Bronchial epithelial cell (primary cell): Measurements from ENCODE around the gene CHST8. TPM values are rescaled to one million over a fixed set of nuclear protein-coding genes. Genes with fewer than 3 reads are reported as not detected.

Source experiments
- DNase-seq: peaks from one replicate; pipeline ENCODE4 v3.0.0-alpha.2; 2010; ENCODE audit warnings: low read depth
- FAIRE-seq: peaks from 2 replicates; lab custom pipeline; 2011; peaks lifted over from hg19 to GRCh38; lab: Jason Lieb, UNC
- H3K27me3 ChIP-seq: 2 replicates; pipeline ENCODE4 v1.5.1; 2011; ENCODE audit warnings: low read length; ENCODE audit not compliant: control insufficient read depth, insufficient read depth
- H3K36me3 ChIP-seq: 2 replicates; pipeline ENCODE4 v1.5.1; 2011; ENCODE audit warnings: low read length; ENCODE audit not compliant: control insufficient read depth, insufficient read depth
- H3K4me3 ChIP-seq: 2 replicates; pipeline ENCODE4 v1.5.1; 2011; ENCODE audit warnings: mild to moderate bottlenecking, low read depth, low read length, control low read depth
- CTCF ChIP-seq: IDR thresholded peaks from 2 replicates; pipeline ENCODE4 v1.5.1; 2011; ENCODE audit warnings: mild to moderate bottlenecking, moderate library complexity, low read length, control low read depth, inconsistent platforms; ENCODE audit not compliant: insufficient read depth, severe bottlenecking
- total RNA-seq: library from RNA; depleted of rRNA; stranded (reverse); fragments of >200 nt; gene quantifications from 2 replicates; pipeline ENCODE4 v1.2.1, GENCODE V29; 2014

Gene CHST8
- total RNA-seq, 1 donor from 2014 or later = under 0.01 TPM

- H3K27me3 ChIP-seq = no peaks in the 10 kb centered on the region
- H3K4me3 ChIP-seq = no peak overlapping the region
- TF ChIP-seq CTCF = no peak
- FAIRE-seq (no peak), DNase-seq (no peak)
- H3K36me3 ChIP-seq = no peaks in the 10 kb centered on the region
Observed at GRCh38 chr19:33630880-33631608, 9.3 kb downstream of the CHST8 start.

GRCh38 chr19:33631609-33631973, 9.8 kb downstream of the CHST8 start:
- DNase-seq (no peak), FAIRE-seq (no peak)
- no peak for TF ChIP-seq CTCF
- no peaks in the 10 kb centered on the region for H3K36me3 ChIP-seq
- no peak overlapping the region for H3K4me3 ChIP-seq
- no peaks in the 10 kb centered on the region for H3K27me3 ChIP-seq

- FAIRE-seq (no peak), DNase-seq (no peak)
- Histone ChIP-seq H3K36me3 (no peaks in the 10 kb centered on the region), H3K4me3 (no peak overlapping the region), H3K27me3 (no peaks in the 10 kb centered on the region)
- TF ChIP-seq CTCF = no peak
Observed at GRCh38 chr19:33634361-33635091, 12.8 kb downstream of the CHST8 start.

GRCh38 chr19:33638167-33639034, 16.6 kb downstream of the CHST8 start:
- no peak for TF ChIP-seq CTCF
- no peak overlapping the region for H3K4me3 ChIP-seq
- no peak for DNase-seq
- H3K36me3 ChIP-seq = no peaks in the 10 kb centered on the region
- H3K27me3 ChIP-seq = no peaks in the 10 kb centered on the region
- FAIRE-seq = no peak

- FAIRE-seq (no peak), DNase-seq (no peak)
- H3K27me3 ChIP-seq = no peaks in the 10 kb centered on the region
- H3K4me3 ChIP-seq = no peak overlapping the region
- no peaks in the 10 kb centered on the region for H3K36me3 ChIP-seq
- no peak for TF ChIP-seq CTCF
Observed at GRCh38 chr19:33639035-33639681, 17.4 kb downstream of the CHST8 start.
